ACC112 (cell line): ENCODE data around the gene RFESD.
"Not testable (repeated sequence)": the region's sequence is repeated elsewhere in the genome, so short reads cannot be mapped to it uniquely, and the experiment has no call there.

Source experiments
- H2AFZ ChIP-seq: fragments of 200-600 bp; sonication (generic); one replicate; pipeline ENCODE4 v1.6.0; 2017; ENCODE audit warnings: antibody characterized with exemption, low read length; ENCODE audit not compliant: unreplicated experiment
- H3K27ac ChIP-seq: fragments of 200-600 bp; sonication (generic); 2 replicates; pipeline ENCODE4 v1.5.1; 2014; ENCODE audit warnings: low read depth, mild to moderate bottlenecking, antibody characterized with exemption, low read length, moderate library complexity
- H3K27me3 ChIP-seq: fragments of 200-600 bp; sonication (generic); 2 replicates; pipeline ENCODE4 v1.6.1; 2014; ENCODE audit warnings: mild to moderate bottlenecking, antibody characterized with exemption, low read length, moderate library complexity, mixed read lengths; ENCODE audit not compliant: insufficient read depth
- H3K36me3 ChIP-seq: fragments of 200-600 bp; sonication (generic); 2 replicates; pipeline ENCODE4 v1.6.1; 2016; ENCODE audit warnings: mild to moderate bottlenecking, antibody characterized with exemption, low read length, moderate library complexity, mixed read lengths; ENCODE audit not compliant: insufficient read depth
- H3K4me1 ChIP-seq: fragments of 200-600 bp; sonication (generic); one replicate; pipeline ENCODE4 v1.6.1; 2016; ENCODE audit warnings: low read length, mixed read lengths; ENCODE audit not compliant: insufficient read depth, unreplicated experiment, control insufficient read depth
- H3K4me3 ChIP-seq: fragments of 200-600 bp; sonication (generic); 2 replicates; pipeline ENCODE4 v1.5.1; 2014; ENCODE audit warnings: mild to moderate bottlenecking, low read depth, low read length
- H3K79me2 ChIP-seq: fragments of 200-600 bp; sonication (generic); one replicate; pipeline ENCODE4 v1.6.0; 2016; ENCODE audit warnings: low read length; ENCODE audit not compliant: control insufficient read depth, unreplicated experiment, insufficient read depth

The RFESD gene

GRCh38 chr5:95682891-95683290, 36.3 kb downstream of the RFESD start, which contains the start of gene SPATA9:
SPATA9 (minus strand) TSS chr5:95682991; CDS start chr5:95682854, 137 bp downstream.
- H3K36me3 ChIP-seq: no peaks in the 10 kb centered on the region
- no peak within 1 kb of the TSS for H3K4me3 ChIP-seq
- no peak within 1 kb of the TSS for H2AFZ ChIP-seq
- no peaks in the 10 kb centered on the region for H3K79me2 ChIP-seq
- no peaks in the 10 kb centered on the region for H3K4me1 ChIP-seq
- H3K27me3 ChIP-seq: no peaks in the 10 kb centered on the region
- H3K27ac ChIP-seq: no peak within 1 kb of the TSS

GRCh38 chr5:95684361-95684760, 37.8 kb downstream of the RFESD start:
- H3K79me2 ChIP-seq: no peaks in the 10 kb centered on the region

GRCh38 chr5:95686651-95687050, 40.1 kb downstream of the RFESD start:
- Histone ChIP-seq H3K79me2 (no peaks in the 10 kb centered on the region), H3K36me3 (no peaks in the 10 kb centered on the region), H3K4me3 (no peak overlapping the region), H3K27ac (no peak overlapping the region), H3K27me3 (no peaks in the 10 kb centered on the region), H2AFZ (no peak overlapping the region), H3K4me1 (no peaks in the 10 kb centered on the region)

More at GRCh38 chr5:95684361-95684760, 37.8 kb downstream of the RFESD start:
- no peaks in the 10 kb centered on the region for H3K4me1 ChIP-seq
- H3K27ac ChIP-seq: no peak overlapping the region
- no peaks in the 10 kb centered on the region for H3K36me3 ChIP-seq
- no peak overlapping the region for H3K4me3 ChIP-seq
- no peaks in the 10 kb centered on the region for H3K27me3 ChIP-seq
- H2AFZ ChIP-seq: no peak overlapping the region

- H3K79me2 ChIP-seq: no peaks in the 10 kb centered on the region
- no peak overlapping the region for H3K4me3 ChIP-seq
- no peak overlapping the region for H3K27ac ChIP-seq
- no peak overlapping the region for H2AFZ ChIP-seq
- no peaks in the 10 kb centered on the region for H3K27me3 ChIP-seq
- H3K4me1 ChIP-seq: no peaks in the 10 kb centered on the region
- no peaks in the 10 kb centered on the region for H3K36me3 ChIP-seq
These were observed 43.1 kb downstream of the RFESD start for GRCh38 chr5:95689680-95690079.

- H3K79me2 ChIP-seq: no peaks in the 10 kb centered on the region
- no peaks in the 10 kb centered on the region for H3K27me3 ChIP-seq
These were observed 43.8 kb downstream of the RFESD start for GRCh38 chr5:95690333-95690732.

GRCh38 chr5:95697781-95698681, 51.5 kb downstream of the RFESD start:
- Histone ChIP-seq H3K27ac (no peak overlapping the region), H3K79me2 (no peaks in the 10 kb centered on the region), H3K4me3 (no peak overlapping the region), H3K4me1 (no peaks in the 10 kb centered on the region), H3K36me3 (no peaks in the 10 kb centered on the region), H2AFZ (no peak overlapping the region), H3K27me3 (no peaks in the 10 kb centered on the region)

More at GRCh38 chr5:95690333-95690732, 43.8 kb downstream of the RFESD start:
- Histone ChIP-seq H3K4me3 (no peak overlapping the region), H3K4me1 (no peaks in the 10 kb centered on the region), H3K27ac (no peak overlapping the region), H2AFZ (no peak overlapping the region), H3K36me3 (no peaks in the 10 kb centered on the region)

- H3K27ac ChIP-seq: no peak overlapping the region
- no peaks in the 10 kb centered on the region for H3K27me3 ChIP-seq
- no peaks in the 10 kb centered on the region for H3K79me2 ChIP-seq
- H3K36me3 ChIP-seq: no peaks in the 10 kb centered on the region
- no peak overlapping the region for H2AFZ ChIP-seq
- no peak overlapping the region for H3K4me3 ChIP-seq
- H3K4me1 ChIP-seq: no peaks in the 10 kb centered on the region
These were observed 52.8 kb downstream of the RFESD start for GRCh38 chr5:95699337-95699736.

- Histone ChIP-seq H3K79me2 (no peaks in the 10 kb centered on the region), H3K27ac (no peak overlapping the region), H2AFZ (no peak overlapping the region), H3K27me3 (no peaks in the 10 kb centered on the region), H3K4me1 (no peaks in the 10 kb centered on the region), H3K36me3 (no peaks in the 10 kb centered on the region), H3K4me3 (no peak overlapping the region)
These were observed 54.5 kb downstream of the RFESD start for GRCh38 chr5:95701074-95701473.

GRCh38 chr5:95704150-95704549, 57.6 kb downstream of the RFESD start:
- Histone ChIP-seq H2AFZ (no peak overlapping the region), H3K4me3 (no peak overlapping the region)

GRCh38 chr5:95706196-95706595, 59.6 kb downstream of the RFESD start:
- H3K36me3 ChIP-seq, H3K27ac ChIP-seq, H3K4me3 ChIP-seq, H3K4me1 ChIP-seq, H2AFZ ChIP-seq, H3K27me3 ChIP-seq, H3K79me2 ChIP-seq: not testable (repeated sequence)

More at GRCh38 chr5:95704150-95704549, 57.6 kb downstream of the RFESD start:
- H3K27ac ChIP-seq: no peak overlapping the region
- no peaks in the 10 kb centered on the region for H3K79me2 ChIP-seq
- no peaks in the 10 kb centered on the region for H3K36me3 ChIP-seq
- H3K4me1 ChIP-seq: no peaks in the 10 kb centered on the region
- no peaks in the 10 kb centered on the region for H3K27me3 ChIP-seq

- H3K79me2 ChIP-seq: no peaks in the 10 kb centered on the region
- H2AFZ ChIP-seq: no peak overlapping the region
- no peaks in the 10 kb centered on the region for H3K36me3 ChIP-seq
- no peak overlapping the region for H3K4me3 ChIP-seq
- no peak overlapping the region for H3K27ac ChIP-seq
- H3K27me3 ChIP-seq: no peaks in the 10 kb centered on the region
- H3K4me1 ChIP-seq: peaks cover 5% of the 10 kb centered on the region
These were observed 60.5 kb downstream of the RFESD start for GRCh38 chr5:95707055-95707454.
